Smooth muscle cell of the brain vasculature (primary cell): ENCODE data around the gene RND2.
A peak's percentile ranks its signal among the peaks of the same experiment; 100 is the strongest.
"Not testable (repeated sequence)": the region's sequence is repeated elsewhere in the genome, so short reads cannot be mapped to it uniquely, and the experiment has no call there.

Source experiments
- DNase-seq: peaks from one replicate; pipeline ENCODE4 v3.0.0-alpha.2; 2012; ENCODE audit warnings: low read depth, low spot score

The RND2 gene, protein sequence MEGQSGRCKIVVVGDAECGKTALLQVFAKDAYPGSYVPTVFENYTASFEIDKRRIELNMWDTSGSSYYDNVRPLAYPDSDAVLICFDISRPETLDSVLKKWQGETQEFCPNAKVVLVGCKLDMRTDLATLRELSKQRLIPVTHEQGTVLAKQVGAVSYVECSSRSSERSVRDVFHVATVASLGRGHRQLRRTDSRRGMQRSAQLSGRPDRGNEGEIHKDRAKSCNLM

GRCh38 chr17:43024407-43025289, at the start of gene RND2:
Gene RND2 (plus strand): TSS chr17:43025231. CDS start chr17:43025348, 117 bp downstream.
- DNase-seq: peak; percentile 87

DNA sequence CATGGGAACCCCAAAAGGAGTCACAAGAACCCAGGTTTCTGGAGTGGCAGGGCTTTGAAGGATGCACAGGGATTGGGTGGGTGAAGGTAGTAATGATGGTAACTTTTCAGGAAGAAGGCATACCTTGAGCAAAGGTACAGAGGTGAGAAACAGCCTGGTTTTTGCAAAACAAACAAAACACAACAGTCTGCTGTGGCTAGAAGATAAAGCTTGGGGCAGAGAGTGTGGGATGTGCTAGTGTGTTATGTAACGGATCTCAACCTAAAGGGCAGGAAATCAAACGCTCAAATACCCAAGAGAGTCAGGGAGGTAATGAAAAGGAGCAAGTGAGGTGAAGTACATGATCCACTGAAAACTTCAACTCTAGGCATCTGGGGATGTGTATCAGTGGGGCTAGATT, 49.8 kb upstream of the RND2 start:
- DNase-seq: no peak

GRCh38 chr17:42975701-42976100, 49.3 kb upstream of the RND2 start:
- DNase-seq: not testable (repeated sequence)

DNA sequence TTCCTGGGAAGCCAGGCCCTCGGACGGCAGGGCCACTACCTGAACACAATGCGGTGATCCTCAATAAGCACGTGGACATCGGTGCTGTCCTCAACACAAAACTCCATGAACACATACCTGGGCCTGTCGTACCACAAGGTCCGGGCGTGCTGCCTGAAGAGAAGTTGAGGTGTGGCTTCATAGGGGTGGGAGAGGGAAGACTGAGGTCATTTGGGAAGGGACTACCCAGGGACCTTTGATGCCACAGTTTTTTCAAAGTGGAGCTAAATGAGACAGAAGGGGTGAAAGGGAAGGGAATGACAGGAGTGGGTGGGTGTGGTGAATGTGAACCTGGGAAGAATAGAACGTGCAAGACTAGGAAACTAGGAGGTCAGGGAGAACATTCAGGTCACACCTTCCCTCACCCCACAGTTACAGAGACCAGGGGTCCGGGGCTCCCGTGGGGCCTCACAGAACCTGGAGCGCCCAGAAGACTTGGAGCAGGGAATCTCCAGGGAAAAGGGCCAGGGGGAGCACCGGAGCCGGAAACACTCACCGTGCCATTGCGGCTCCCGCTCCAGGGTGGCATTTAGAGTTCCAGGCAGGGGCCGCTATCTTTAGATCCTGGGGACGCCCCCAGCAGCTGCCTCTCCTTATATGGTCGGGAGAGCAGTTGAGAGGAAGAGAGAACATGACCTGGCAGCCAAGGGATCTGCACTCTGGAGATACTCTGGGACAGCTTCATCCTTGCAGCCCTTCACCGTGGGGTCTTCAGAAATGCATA, 45.3 kb upstream of the RND2 start, which contains the start of gene PTGES3L:
Gene PTGES3L (minus strand): TSS at position 570 of the 763 bp plus-strand sequence. CDS start 27 bp downstream, at position 543.
- no peak for DNase-seq

GRCh38 chr17:42980274-42980765, 44.7 kb upstream of the RND2 start, which contains the start of gene RUNDC1:
Gene RUNDC1 (plus strand): TSS chr17:42980565. CDS start chr17:42980577, 12 bp downstream.
- DNase-seq: peak; percentile 55

- no peak for DNase-seq
Observed at GRCh38 chr17:42980766-42981397, 44.1 kb upstream of the RND2 start.

GRCh38 chr17:42982266-42982665, 42.8 kb upstream of the RND2 start:
- no peak for DNase-seq

GRCh38 chr17:42985225-42985624, 39.8 kb upstream of the RND2 start:
- DNase-seq: no peak

DNA sequence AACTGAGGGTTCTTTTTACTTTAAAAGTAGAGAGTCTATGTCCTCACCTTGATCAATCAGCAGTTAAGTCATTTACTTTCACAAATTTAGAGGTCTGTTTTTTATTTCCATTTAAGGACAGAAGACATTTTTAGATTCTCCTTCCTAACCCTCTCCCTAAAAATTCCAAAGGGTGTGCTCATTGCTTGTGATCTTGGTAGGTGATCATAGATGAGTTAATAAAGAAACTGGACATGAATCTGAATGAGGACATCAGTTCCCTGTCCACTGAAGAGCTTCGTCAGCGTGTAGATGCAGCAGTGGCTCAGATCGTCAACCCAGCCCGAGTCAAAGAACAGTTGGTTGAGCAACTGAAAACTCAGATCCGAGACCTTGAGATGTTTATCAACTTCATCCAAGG, 35.9 kb upstream of the RND2 start:
- no peak for DNase-seq

- no peak for DNase-seq
Observed at GRCh38 chr17:42989726-42990652, 35.0 kb upstream of the RND2 start.

DNA sequence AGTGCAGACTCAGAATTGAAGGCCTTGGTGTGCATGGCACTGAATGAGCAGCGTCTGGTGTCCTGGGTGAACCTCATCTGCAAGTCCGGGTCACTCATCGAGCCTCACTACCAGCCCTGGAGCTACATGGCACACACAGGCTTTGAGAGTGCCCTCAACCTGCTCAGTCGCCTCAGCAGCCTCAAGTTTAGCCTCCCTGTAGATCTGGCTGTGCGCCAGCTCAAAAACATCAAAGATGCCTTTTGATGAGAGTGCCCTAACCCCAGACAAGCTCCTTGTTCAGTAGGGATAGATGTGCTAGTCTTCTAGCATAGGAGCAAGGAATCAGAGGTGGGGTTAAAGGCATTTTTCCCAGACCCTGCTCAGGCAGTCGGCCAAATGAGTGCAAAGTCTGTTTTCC, 33.6 kb upstream of the RND2 start:
- DNase-seq: no peak

GRCh38 chr17:42992872-42993271, 32.2 kb upstream of the RND2 start:
- DNase-seq: no peak

GRCh38 chr17:42993913-42994312, 31.1 kb upstream of the RND2 start:
- not testable (repeated sequence) for DNase-seq

GRCh38 chr17:42997390-42997983, 27.5 kb upstream of the RND2 start:
- no peak for DNase-seq

DNA sequence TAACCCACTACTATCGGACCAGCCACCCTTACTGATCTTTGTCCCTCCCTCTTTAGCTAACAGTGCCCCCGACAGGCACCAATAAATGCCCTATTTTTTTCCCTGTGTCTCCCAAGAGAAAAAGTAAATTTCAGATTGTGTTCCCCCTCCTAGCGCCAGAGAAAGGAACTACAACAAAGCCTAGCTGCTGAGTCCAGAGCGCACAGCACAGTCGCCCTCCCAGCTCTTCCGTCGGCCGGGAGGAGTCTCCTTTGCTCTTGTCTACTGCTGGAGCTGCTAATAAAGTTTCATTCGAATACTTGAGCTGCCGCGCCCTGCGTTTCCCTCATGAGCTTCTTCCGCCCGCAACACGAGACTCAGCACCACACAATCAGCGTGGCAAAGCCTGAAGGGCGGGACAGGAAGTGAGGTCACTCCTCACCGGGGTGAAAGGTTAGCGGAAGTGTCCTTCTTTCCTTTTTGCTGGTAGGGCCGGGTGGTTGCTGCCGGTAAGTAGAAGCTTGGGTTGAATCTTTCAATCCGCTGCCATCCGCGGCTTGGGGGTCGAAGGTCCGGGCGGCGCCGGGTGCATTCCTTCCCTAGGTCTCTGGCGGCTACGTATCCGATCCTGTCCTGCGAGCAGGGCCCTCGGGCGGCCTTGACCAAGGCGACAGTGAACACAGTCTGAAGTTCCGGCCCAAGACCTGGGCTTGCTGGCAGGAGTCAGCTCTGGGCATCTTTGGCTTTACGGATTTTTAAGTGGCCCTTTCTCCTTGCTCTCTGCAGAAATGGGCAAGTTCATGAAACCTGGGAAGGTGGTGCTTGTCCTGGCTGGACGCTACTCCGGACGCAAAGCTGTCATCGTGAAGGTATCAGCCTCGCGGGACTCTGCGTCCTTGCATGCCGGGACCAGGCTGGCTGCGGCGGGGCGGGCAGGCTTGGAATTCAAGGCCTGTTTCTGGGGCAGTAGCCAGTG, 26.8 kb upstream of the RND2 start, which contains the start of gene RPL27:
Gene RPL27 (plus strand): TSS at position 436 of the 955 bp plus-strand sequence. CDS start 332 bp downstream, at position 768.
- DNase-seq: peak; percentile 99

GRCh38 chr17:42999003-42999525, 26.0 kb upstream of the RND2 start:
- no peak for DNase-seq

DNA sequence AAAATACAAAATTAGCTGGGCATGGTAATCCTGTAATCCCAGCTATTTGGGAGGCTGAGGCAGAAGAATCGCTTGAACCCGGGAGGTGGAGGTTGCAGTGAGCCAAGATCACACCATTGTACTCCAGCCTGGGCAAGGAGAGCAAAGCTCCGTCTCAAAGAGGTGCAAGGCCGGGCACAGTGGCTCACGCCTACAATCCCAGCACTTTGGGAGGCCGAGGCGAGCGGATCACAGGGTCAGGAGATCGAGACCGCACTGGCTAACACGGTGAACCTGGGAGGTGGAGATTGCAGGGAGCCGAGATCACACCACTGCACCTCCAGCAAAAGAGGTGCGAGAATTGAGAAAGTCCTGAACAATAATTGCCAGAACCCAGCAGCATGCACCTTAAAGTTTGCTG, 24.1 kb upstream of the RND2 start:
- not testable (repeated sequence) for DNase-seq

DNA sequence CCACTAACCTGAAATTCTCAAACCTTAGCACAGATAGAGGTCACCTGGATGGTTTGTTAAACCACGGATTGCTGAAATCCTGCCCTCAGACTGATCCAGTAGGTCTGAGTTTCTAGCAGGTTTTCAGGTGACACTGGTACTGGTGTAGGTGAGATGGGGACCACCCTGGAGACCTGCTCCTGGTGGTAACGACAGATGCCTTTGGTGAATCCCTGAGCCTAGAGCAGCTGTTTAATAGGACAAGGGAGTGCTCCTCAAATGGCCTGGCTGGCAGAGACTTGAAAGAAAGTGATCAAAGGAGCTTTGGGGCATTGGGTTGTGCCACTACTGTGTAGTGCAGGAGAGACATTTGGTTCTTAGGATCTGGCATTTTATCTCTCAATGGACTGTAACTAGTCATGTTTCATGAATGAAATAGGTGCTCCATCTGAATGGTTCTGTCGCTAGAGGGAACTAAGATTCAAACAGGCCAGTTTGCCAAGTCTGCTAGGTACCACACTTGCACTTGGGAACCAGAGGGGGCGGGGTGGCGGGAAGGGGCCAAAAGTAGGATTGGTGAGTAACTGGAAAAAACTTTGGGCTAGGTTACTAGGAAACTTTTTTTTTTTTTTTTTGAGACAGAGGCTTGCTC, 21.4 kb upstream of the RND2 start:
- no peak for DNase-seq
